NCI-H2029 treated with DMSO at 0.1 percent for 48 hours (cell line): ENCODE results near the gene SCG2.
"Not testable (repeated sequence)": the region's sequence is repeated elsewhere in the genome, so short reads cannot be mapped to it uniquely, and the experiment has no call there.

ENCODE experiments used
- DNase-seq: peaks from one replicate; lab custom pipeline; 2025; lab: John Stamatoyannopoulos, UW

The SCG2 gene

DNA sequence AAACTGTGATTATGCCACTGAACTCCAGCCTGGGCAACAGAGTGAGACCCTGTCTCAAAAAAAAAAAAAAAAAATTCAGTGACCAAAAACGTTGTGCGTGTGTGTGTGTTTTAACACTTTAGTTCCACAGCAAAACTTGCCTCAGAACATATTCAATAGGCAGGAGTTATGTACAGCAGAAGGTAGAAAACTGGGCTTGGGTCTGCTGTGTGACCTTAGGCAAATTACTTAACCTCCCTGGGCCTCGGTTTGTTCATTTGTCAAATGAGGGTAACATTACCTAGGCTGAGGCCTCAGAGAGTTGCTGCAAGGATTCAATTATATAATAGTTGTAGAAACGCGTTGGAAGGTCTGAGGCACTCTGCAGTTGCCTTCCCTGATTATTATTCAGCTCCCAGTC lies 10.3 kb upstream of the SCG2 start:
- no peak for DNase-seq

DNA sequence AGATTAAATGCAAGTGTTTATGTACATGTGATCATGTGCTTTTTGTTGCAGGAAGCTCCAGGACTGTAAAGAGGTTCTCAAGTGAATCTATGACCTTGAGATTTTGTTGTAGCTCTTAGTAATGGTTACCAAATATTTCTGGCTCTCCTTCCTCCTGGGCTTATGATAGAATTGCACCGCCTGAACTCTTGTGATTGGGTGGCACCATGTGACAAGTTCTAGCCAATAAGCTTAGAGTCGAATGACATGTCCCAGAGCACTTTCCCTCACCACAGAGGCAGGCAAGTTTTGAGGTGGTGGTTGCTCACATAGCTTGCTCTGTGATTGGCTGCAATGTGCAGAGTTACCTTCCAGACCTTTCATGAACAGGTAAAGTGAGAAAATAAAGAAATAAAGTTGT lies 8.9 kb upstream of the SCG2 start:
- no peak for DNase-seq

DNA sequence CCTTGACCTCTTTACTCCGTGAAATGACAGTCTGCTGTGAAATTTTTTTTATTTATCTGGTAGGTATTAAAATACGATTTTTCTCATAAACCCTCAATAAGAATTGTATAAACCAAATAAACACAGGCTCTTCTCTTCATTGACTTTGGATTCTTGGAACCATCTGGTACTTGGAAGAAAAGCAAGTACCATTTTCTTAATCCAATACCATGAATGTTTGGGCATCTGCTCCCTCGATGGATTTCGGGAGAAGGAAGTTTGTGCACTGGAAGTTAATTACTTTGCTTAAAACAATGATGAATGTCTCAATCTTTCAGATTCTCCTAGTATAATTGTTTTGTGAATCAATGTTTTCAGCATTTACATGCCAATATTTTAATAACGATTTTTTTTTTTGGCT lies 5.3 kb upstream of the SCG2 start:
- DNase-seq = no peak

DNA sequence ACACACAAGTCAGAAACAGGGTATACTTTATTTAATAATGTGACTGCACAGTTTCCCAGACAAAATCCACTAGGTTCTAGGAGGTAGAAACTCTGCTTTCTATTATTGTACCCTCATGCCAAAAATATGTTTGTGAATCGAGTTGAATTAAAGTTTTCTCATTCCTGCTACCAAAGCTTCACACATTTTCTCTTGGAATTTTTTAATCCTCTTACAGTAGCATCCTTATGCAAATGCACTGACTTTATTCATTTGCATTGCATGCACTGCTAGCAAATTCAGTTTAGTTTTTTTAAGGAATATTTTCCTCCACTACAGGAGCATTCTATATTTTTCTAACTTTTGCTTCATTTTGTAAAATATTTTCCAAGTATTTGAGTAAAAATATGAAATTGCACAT lies 4.8 kb upstream of the SCG2 start:
- DNase-seq = no peak

DNA sequence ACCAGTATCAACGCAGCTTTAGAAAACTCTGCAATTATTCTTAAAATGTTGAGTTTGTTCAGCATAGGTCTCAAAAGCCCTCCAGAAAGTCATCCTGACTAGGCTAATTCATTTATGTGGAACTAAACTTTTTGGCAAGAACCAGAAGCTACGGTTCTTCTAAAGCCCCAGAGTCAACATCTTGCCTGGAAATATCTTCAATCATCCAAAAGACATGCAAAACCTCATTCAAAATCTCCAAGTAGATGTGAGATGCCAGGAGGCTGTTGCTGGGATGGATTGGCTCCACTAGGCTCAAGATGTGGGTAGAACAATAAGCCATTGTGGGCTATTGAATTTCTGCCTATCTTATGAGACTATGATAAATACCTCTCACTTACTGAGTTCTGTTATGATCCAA lies 2.1 kb upstream of the SCG2 start:
- no peak for DNase-seq

DNA sequence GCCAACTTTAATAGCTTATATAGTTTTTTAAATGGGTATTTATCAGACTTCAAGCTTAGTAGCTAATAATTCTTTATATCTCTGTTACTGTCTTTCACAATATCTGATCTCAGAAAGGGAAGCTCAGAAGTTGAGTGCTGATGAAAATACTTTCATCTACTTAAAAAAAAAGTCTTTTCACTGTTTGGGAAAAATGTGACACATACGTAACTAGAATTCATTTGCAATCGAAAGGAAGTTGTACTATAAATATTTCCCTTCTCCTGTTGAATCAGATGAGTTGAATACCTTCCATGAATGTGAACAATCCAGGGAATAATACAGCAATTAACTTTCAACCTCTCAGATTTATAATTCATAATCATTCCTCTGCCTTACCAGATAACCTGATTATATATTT lies 811 bp upstream of the SCG2 start:
- DNase-seq = no peak

DNA sequence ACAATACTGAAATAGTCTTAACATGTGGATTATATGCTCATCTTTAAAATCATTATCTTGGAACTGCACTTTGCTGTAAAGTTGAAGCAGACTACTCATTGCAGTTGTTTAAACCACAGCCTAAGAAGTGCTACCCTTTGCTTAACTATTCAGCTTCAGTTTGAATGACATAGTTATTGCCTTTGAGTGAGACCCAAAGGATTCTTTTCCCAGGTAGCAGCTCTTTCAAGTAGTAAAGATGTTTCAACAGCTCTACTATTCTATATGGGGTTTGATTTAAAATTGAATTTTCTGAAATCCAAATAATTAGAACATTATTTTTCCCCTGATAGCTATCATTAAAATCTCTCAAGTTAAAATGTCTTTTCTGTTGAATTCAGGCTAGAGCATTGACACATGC lies 1.1 kb downstream of the SCG2 start:
- no peak for DNase-seq

DNA sequence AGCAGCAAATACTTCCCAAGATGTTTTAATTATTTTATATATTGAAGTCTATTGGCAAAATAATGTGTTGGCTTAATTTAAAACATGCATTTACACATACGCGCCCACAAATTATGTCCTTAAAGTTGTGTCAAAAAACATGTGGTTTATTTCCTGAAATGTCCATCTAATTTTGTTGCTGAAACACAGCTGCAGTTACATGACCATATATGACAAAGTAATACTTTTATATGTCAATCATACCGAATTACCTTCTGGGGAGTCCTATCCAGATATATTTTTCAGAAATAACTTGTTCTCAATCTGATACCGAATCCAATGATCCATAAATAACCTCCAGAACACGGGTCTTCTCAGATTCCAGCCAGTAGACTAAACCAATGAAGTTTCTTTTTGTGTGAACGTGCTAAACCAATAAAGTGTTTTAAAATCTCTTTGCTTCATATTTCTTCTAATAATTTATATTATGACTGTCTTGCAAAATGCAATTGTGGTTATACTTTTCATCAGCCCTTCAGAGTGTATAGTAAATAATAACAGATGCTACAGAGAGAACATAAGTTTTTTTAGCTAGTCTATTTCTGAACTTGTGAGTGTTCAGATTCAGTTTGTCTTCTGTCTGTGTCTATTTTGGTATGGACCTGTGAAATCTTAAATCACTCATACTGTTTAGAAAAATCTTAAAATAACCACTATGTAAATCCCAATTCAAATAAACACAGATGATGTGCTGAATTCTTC lies 2.4 kb downstream of the SCG2 start:
- no peak for DNase-seq

DNA sequence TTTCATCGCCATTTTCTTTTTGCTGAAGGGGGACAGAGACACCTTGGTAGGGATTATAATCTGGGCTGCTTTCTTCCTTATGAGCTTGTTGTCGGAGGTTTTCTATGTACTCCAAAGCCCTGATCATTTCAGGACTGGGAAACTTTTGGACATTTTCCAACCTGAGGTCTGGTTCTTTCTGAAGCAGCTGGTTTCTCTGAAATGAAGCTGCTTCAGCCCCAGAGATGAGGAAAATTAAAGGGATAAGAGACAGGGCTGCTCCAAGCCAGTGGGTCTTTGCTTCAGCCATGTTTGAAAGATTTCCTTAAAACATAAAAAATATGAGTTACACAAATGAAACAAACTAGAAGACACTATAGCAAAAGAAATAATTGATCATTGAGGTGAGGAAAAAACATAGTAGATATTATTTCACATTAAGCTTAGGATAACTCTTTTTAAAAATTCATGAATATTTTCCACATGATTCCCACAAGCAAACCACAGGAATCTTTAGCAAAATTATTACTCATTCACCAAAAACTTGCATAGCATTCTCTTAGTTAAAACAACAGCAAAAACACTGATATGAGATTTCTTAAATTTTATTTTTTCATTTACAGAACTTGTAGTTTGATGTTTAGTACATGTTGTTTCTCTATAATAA lies 3.0 kb downstream of the SCG2 start:
- no peak for DNase-seq

DNA sequence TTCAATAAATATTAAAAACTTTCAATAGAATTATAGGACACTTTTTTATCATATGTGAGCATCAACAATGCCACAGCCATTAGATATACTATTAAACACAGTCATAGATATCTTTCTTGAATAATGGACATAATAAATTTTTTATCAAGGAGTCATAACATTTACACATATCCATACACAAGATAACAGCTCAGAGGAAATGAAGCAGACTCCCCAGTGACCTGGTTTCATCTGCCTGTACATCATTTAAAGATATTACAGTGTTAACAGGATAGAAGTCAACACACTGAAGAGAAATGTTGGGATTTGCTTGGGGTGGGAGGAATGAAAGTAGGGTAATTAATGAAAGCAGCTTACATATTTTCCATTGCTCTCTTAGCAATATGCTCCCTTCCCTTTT lies 5.1 kb downstream of the SCG2 start:
- DNase-seq = no peak

DNA sequence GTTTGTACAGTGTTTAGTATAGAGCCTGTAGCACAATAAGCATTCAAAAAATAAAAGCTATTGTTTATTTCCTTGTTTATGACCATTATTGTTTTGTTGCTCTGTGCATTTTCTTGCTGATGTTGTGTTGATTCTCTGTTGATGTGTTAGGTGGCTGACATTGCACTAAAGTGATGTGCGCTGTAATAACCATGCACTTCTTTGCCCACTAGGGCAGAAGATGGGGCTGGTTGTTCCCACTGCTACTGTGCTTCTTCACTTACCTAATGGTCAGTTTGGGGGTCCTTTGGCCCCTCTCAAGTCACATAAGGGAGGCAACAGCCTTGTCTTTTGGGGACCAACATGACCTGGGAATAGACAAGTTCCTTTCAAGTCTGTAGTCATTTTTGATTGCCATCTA lies 6.0 kb downstream of the SCG2 start:
- DNase-seq = no peak

DNA sequence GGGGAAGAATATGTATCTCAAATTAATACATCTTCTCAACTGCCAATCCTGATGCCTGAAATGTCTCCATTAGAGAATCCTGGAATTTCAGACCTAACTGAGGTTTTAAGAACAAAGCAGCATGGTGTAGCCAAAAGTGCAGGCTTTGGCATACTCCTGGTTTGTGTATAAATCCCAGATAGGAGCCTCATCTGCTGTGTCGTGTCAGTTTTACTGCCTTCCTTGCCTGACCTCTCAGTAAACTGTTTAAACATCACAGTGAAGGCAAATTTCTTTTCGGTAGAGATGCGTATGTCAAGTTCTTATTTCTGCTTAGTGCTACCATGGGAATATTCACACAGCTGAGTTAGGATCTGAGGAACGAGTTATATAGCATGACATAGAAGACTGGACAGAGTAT lies 7.3 kb downstream of the SCG2 start:
- DNase-seq = no peak

DNA sequence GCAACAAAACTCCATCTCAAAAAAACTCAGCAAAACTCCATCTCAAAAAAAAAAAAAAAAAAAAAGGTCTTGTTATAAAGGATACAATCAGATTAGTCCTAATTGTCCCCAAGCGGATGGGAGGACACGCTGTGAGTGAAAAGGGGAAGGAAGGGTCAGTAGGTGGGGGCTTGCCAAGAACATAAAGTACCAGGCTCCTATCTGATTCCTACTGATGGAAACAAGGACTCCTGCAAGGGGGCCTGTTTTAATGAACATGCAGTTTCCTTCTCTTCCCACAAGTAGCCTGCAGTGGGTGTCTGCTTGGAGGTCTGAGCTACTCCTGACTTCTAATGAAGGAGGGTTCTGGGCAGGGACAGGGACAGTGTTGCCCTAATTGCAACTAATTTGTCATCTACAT lies 7.9 kb downstream of the SCG2 start:
- no peak for DNase-seq

DNA sequence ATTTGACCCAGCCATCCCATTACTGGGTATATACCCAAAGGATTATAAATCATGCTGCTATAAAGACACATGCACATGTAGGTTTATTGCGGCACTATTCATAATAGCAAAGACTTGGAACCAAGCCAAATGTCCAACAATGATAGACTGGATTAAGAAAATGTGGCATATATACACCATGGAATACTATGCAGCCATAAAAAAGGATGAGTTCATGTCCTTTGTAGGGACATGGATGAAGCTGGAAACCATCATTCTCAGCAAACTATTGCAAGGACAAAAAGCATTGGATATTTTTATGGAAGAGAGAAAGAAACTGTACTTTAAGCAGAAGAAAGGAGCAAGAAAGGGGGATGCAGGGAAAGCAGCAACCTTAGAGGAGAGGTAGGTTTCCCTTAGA lies 9.5 kb downstream of the SCG2 start:
- not testable (repeated sequence) for DNase-seq

DNA sequence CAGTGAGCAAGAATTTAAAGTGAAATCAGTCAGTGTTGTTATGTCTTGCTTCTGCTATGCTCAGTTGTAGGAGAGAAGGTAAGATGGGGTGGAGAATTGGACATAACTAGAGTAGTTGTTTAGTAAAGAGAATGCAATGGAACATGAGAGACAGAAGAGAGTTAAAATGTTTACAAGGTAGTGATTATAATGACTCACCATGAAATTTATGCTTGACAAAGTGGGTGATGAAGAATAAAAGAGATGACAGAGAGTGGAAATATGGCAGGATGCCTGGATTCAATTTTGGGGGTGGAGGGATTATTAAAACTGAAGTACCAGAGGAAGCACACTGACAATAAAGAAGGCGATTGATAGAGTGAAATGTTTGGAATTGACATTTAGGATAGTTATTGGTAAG lies 10.6 kb downstream of the SCG2 start:
- peak; percentile 27 for DNase-seq

DNA sequence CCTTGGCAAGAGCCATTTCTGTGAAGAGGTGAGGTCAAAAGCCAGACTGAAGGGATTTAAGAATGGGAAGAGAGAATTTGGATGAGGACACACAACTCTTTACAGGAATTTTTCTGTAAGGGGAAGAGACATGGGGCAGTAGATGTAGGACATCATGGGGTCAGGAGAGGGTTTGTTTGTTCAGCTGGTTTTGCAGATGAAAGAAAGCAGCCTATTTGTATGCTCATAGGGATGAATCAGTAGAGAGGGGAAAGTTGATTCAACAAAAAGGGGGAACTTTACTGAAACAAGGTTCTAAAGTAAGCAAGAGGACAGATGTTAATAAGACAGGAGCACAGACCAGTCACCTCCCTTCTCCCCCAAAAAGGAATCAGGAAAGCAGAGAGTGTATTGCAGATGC lies 11.2 kb downstream of the SCG2 start:
- DNase-seq = peak; percentile 22

DNA sequence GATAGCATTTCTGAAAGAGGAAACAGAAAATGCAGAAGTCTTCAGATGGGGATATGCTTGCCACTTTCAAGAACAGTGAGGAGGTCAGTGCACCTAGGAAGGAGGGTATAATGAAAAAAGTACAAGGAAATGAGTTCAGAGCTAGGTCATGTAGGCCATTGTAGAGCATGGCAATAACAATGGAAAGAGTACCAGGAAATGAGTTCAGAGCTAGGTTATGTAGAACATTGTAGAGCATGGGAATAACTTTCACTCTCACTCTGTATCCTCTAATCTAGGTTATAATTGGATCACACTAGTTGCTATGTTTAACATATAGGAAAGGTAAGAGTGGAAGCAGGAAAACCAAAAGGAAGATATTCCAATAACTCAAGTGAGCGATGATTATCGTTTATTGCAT lies 12.3 kb downstream of the SCG2 start:
- no peak for DNase-seq

DNA sequence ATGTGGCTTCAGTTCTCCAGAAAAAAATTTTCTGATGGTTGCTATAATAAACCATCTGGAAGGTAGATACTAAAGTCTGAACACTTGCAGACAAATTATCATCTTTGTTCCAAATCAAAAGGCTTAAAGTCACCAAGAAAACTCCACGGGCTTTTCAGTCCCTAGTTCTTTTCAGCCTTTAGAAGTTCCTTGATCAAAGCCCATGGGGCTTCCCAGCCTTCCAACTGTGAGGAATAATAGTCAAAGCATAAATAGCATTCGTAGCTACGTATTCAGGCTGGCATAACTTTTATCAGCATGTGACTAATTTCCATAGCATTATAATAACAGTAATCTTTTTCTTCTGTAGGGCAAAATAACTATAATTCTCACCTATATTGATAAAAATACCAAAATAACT lies 13.9 kb downstream of the SCG2 start:
- no peak for DNase-seq

DNA sequence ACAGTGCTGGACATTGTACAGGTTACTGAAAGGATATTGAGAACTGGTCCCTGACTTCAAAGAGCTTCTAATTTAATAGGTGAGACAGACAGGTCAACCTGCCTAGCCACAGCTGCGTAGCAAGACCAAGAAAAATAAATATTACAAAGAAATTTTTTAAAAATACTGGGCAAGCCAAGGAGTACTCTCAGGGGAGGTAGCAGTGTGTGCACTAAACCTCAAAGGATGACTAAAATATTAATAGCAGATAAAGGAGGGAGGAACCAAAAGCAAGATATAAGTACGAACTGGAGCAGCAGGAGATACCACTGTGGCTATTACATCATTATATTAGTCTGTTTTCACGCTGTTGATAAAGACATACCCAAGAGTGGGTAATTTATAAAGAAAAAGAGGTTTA lies 14.9 kb downstream of the SCG2 start:
- DNase-seq = no peak

DNA sequence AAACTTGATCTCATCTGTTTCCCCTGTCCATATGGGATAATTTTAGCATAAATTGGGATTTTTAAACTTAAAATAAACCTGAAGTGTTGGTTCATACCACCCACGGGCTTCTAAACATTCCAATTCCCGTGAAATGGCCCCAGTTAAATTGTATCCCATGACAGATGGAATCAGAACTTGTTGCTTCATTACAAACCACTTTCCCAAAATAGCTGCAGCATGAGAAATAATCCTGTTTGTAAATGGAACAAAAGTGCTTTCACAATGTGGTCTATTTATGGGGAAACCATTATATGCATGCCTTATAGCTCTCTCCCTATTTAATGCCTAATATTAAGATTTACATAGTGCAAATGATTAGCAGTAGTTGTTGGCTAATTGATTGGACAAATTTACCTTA lies 15.9 kb downstream of the SCG2 start:
- peak; percentile 78 for DNase-seq

DNA sequence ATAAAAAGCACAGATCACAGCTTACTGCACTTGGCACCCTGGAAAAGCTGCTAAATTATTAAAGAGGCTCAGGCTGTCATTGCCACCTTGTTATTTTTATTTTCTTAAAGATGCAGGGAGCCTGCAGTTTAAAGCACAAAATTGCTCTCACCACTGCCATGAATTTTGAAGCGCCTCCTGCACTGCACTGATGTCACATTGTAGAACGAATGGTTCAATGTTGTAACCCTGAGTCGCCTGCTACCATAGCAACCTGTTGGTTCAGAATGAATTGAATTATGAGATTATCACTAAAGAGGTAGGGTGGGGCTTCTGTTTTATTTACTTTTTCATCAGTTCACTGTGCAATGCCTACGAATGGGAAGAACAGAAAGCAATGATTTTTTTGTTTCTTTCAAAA lies 16.5 kb downstream of the SCG2 start:
- DNase-seq = peak; percentile 89

DNA sequence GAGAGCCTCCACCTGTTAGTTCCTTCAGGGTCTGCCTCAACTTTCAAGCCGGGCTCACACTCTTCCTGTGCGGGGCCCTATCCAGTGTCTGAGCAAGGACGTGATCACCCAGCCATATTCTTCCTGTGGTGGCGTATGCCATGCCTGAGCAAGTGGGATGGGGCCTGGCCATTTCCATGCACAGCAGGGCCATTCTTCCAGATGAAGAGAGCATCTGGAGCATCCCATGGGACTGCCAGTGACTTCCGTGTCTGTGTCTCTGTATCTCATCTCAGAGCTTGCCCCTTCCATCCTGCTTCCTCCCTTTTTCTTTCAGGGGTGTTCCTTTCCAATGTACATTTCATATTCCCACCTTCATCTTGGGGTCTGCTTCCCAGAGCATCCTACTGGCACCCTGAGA lies 20.2 kb downstream of the SCG2 start:
- no peak for DNase-seq

DNA sequence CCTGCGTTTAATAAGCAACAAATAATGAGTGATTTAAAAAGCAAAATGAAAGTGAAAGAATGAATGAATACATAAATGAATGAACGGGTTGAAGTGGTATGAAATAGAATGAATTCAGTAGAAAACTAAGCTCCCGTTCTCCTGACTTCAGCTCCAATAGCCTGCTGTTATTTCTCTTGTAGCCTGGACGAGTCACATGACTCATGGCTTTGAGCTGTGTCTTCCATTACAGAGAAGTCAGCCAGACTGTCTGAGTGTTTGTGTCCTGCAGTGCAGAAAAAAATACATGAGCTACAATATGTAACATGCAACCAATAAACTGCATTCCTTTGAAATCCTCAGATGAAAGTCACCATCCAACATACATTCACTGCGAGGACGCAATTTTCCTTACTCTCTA lies 21.2 kb downstream of the SCG2 start:
- DNase-seq = no peak

DNA sequence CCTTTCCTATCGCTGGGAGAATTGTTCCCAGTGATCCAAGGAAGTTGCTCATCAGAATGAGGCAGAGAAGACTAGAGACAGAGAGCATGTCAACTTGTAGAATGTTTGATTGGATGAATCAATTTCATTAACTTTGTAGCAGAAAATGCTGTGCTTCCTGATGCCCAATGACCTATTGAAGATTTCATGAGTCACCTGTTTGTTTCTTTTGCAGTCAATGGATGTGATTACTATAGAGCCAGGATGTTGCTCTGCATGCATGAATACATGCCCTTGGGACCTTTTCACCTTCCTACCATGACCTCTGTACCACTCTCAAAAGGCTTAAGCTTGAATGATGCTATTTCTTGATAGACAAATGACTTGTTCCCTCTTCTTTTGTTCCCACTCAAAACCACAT lies 23.3 kb downstream of the SCG2 start:
- DNase-seq = no peak
